ACHN (cell line): ENCODE measurements around the gene GSK3B.
"Not testable (repeated sequence)": the region's sequence is repeated elsewhere in the genome, so short reads cannot be mapped to it uniquely, and the experiment has no call there.

Source experiments
- DNase-seq: peaks from one replicate; pipeline ENCODE4 v3.0.0-alpha.2; 2015
- in situ Hi-C: cut with HindIII; loops from 2 replicates; pipeline ENCODE4 v1.10.0; 2017; ENCODE audit warnings: low sequenced_read_pairs, low pct_ligation_motif_present, low pct_unique_long_range_greater_than_20kb

The GSK3B gene

DNA sequence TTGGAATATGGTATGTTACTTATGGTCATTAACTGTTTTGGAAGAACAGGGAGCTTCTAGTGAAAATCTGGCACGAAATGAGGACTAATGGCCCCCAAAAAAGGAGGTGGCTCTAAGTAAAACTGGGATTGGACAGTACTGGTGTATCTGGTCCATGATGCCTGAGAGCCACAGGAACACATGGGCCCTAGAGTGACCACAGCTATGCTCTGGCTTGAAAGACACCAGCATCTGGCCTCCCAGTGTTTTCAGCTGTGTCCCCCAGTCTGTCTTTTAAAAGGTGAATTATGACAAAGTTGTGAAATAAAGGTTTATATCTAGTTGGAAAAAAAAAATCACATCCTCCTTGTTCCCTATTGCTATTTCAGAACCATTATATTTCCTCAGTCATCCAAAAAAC, 64.5 kb downstream of the GSK3B start:
- DNase-seq = no peak
- in situ Hi-C loops = no loop called here

GRCh38 chr3:120028271-120029047, 65.8 kb downstream of the GSK3B start:
- no peak for DNase-seq
- in situ Hi-C loops = no loop called here

DNA sequence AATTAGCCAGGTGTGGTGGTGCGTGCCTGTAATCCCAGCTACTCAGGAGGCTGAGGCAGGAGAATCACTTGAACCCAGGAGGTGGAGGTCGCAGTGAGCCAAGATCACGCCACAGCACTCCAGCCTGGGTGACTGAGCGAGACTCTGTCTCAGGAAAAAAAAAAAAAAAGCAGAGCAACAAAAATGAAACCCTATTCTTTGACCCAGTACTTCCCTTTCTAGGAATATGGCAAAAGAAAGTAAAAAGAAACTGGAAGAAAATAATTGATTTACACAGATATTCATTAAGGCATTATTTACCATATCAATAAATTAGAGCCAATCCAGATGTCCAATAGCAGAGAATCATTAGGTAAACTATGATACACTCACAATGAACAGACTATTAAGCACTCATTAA, 67.0 kb downstream of the GSK3B start:
- DNase-seq = no peak
- in situ Hi-C loops = no loop called here

GRCh38 chr3:120025520-120025919, 68.7 kb downstream of the GSK3B start:
- in situ Hi-C loops = no loop called here
- no peak for DNase-seq

DNA sequence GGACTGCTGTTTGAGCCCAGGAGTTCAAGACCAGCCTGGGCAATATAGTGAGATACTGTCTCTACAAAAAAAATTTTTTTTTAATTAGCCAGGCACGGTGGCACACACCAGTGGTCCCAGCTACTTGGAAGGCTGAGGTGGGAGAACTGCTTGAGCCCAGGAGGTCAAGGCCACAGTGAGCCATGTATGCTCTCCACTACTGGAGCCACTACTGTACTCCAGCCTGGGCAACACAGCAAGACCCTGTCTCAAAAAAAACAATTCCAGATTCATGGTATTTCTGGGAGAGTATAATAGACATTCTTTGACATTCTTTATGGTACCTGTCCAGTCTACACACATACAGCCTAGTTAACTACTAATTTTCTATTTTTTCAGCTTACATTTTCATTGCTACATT, 70.1 kb downstream of the GSK3B start:
- DNase-seq = no peak
- in situ Hi-C loops = no loop called here

DNA sequence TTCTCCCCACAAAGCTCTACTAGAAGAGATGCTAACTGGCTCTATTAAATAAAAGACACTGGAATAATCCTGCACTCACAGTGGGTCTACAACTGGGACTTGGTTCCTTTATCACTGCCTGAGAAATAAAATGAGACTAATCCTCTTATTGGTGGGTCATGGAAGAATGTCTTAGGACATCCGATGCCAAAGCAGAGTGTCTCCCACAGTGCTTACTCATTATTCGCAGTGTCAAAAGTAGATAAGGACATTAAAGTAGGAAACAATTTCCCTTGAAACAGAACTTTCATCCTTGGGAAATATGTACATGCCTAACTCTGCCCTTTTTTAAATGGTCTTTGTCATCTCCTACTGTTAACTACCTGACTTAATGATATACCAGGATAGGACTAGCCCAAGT, 71.5 kb downstream of the GSK3B start:
- in situ Hi-C loops = no loop called here
- no peak for DNase-seq

GRCh38 chr3:120021523-120021922, 72.7 kb downstream of the GSK3B start:
- no peak for DNase-seq
- in situ Hi-C loops = no loop called here

DNA sequence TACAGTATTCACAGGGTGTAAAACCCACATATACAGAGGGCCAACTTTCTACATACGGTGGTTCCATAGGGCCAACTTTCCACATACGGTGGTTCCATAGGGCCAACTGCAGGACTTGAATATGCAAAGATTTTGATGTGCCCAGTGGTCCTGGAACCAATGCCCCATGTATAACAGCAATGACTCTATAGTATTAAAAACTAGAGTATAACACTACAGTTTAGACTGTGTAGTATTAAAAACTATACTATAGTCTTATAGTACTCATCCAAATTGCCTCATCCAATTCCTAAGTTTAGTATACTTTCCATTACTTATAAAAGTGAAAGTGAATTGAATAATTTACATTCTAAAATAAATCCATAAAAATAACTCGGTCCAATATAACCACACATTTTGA, 75.9 kb downstream of the GSK3B start:
- no peak for DNase-seq
- in situ Hi-C loops = no loop called here

DNA sequence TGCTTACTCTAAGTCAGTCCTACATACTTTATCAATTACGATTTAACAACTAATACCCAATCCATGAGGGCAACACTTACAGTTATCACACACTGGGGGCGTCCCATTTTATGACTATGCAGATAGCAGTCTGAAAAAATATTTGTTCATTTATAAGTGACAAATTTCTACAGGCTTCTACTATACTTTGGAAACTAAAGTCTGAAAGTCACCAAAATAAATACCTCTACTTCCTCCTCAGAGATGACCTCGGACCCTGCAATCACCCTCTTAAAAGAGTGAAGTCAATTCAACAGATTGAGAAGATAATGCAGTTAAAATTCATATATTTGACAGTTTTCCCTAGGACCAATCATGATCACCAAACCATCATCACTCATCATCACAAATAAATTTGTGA, 76.6 kb downstream of the GSK3B start:
- no peak for DNase-seq
- in situ Hi-C loops = no loop called here

DNA sequence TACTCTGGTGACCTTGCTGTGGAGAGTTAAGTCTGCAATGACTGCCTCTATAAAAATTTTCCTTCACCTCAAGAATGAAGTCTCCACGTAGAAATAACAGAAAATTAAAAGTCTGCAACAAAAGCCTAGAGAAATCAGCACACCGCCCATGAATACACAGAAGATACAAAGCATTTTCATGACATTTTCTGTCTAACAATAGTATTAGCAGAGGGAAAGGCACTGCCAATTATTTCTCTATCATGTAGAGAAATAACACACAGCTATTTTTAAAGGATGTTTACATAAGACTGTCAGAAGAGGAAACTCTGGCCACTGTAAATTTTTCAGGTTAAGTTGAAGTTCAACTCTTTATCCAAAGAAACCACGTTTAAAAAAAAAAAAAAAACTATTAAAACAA, 80.8 kb downstream of the GSK3B start:
- DNase-seq = no peak
- in situ Hi-C loops = no loop called here

GRCh38 chr3:120005741-120006140, 88.5 kb downstream of the GSK3B start:
- DNase-seq, in situ Hi-C loops: not testable (repeated sequence)

DNA sequence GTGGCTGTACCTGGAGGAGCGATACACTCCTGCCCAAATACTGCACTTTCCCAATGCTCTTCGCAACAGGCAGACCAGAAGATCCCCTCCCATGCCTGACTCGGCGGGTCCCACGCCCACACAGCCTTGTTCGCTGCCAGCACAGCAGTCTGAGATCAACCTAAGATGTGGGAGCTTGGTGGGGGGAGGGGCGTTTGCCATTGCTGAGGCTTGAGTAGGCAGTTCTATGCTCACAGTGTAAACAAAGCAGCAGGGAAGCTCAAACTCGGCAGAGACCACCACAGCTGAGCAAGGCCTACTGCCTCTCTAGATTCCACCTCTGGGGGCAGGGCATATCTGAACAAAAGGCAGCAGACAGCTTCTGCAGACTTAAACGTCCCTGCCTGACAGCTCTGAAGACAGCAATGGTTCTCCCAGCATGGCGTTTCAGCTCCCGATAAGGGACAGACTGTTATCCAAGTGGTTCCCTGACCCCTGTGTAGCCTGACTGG, 90.2 kb downstream of the GSK3B start:
- in situ Hi-C loops, DNase-seq: not testable (repeated sequence)

DNA sequence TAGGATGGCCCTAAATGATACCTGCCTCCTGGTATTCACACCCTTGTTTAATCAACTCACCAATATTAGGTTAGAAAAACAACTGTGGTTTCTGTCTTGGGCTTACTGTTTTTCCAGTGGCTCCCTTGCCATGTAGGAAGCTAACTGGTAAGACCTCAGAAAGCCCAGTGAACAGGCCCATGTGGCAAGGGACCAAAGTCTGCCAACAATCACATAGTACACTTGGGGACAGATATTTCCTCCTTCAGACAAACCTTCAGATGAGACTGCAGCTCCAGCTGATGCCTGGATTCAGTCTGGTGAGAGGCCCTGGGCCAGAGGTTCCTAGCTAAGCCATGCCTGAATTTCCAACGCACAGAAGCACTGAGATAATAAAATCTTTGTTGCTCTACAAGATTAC, 96.1 kb downstream of the GSK3B start:
- in situ Hi-C loops = no loop called here
- no peak for DNase-seq

DNA sequence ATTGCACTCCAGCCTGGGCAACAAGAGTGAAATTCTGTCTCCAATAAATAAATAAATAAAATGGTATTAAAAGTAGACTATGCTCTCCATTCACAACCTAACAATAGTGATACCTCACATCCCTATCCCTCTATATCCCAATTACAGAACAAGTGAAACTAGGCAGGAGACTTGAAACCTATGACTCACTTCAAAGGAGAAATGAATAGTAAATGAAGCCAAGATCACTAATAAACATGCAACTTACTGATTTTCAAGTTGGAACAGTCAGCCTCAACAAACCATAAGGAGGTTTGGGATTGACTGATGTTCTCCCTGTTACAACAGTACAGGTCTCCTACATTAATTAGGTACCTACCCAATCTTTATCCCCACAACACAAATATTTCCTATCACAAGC, 103.4 kb downstream of the GSK3B start:
- DNase-seq = no peak
- in situ Hi-C loops = no loop called here

- in situ Hi-C loops = no loop called here
- no peak for DNase-seq
Measured at GRCh38 chr3:119989981-119990655, 104.1 kb downstream of the GSK3B start.

DNA sequence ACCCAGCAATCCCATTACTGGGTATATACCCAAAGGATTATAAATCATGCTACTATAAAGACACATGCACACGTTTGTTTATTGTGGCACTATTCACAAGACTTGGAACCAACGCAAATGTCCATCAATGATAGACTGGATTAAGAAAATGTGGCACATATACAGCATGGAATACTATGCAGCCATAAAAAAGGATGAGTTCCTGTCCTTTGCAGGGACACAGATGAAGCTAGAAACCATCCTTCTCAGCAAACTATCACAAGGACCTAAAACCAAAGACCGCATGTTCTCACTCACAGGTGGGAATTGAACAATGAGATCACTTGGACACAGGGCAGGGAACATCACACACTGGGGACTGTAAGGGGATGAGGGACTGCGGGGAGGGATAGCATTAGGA, 107.4 kb downstream of the GSK3B start:
- DNase-seq, in situ Hi-C loops: not testable (repeated sequence)

DNA sequence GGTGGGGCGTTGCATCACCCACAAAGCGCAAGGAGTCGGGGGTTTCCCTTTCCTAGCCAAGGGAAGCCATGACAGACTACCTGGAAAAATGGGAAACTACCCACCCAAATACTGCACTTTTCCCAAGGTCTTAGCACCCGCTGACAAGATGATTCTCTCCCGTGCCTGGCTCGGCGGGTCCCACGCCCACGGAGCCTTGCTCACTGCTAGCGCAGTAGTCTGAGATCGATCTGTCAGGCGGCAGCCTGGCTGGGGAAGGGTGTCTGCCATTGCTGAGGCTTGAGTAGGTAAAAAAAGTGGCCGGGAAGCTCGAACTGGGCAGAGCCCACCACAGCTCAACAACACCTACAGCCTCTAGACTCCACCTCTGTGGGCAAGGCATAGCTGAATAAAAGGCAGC, 112.9 kb downstream of the GSK3B start:
- in situ Hi-C loops = no loop called here
- no peak for DNase-seq

DNA sequence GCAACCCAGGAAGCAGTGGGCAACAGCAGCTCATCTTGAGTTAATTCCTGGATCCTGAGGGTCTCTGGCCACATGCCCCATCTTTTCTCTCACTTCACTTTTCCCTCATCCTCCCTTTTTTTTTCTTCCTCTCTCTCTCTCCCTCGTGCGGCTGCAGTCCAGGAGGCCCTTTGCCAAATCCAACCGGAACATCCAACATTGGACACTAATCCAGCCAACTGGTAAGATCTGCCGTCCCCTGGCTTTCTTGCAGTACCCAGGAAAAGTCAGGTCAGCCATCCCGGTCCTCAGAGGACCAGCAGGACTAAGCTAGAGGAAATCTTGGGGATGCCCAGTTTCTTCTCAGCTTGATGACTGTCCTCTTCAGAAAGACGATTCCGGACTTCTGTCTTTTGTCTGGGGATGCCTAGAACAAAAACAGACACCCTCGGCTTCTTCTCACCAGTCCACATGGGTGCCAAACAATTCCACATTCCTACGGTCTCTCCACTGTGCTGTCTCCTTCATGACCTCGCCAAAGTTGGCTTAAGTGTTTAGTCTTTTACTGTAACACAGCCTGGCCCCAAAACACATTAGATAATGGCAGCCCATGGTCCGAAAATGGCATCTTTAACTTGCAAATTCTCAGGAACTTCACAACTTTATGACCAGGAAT, 115.6 kb downstream of the GSK3B start:
- no peak for DNase-seq
- in situ Hi-C loops = no loop called here

GRCh38 chr3:119977353-119977752, 116.9 kb downstream of the GSK3B start:
- DNase-seq = no peak
- in situ Hi-C loops = no loop called here

- in situ Hi-C loops = no loop called here
- DNase-seq = no peak
Measured at GRCh38 chr3:119976214-119976613, 118.0 kb downstream of the GSK3B start.
